ENCODE results near the gene NRG4. TPM values are rescaled to one million over a fixed set of nuclear protein-coding genes. Genes with fewer than 3 reads are reported as not detected.

The NRG4 gene
- 1 to 10 TPM in 1 of 9 donors, not detected in 8; 1.1 TPM for total RNA-seq
- polyA plus RNA-seq, result not detected
- long read RNA-seq, donor 1, result 0 reads
- long read RNA-seq, donor 2, result 0 reads
- long read RNA-seq, donor 3, result 0 reads

DNA sequence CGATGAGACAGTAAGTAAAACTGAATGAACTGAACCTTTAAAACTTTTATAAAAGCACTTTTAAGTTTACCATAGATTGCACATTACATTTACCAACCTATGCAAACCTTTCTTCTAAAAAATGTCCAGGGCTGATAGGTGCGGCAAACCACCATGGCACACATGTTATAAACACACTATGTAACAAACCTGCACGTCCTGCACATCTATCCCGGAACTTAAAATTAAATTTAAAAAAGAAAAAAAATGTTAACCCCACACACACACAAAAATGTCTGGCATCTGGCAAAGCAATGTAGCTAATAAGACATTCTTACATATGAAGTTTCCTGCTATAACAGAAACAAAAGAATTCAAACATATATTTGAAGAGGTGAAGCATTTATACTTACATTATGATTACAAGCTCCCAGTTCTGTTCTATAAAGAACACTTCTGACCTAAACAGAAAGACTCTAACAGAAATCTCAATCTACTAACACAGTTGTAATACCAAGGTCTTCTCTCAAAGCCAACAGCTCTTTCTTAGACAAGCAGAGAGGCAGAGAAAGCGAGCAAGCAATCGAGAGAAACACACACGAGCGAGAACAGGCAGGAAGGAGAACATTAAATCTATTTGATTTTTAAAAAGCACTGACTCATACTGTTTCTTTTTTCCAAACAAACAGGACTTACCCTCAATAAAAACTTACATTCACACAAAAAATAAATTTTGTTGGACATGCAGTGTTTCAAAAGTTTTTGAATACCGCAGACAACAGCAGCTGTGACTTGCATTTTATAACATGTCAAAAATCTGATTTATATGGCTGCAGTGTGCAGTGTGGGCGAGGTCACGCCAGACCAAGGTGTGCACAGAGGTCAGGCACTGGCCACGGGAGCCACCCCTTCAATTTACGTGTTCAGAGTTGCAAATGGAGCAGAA is at the start of gene NRG4:
NRG4 (minus strand) TSS at position 798 of the 925 bp plus-strand sequence. CDS start 1,194 bp downstream, outside the sequence.
- peak within 1 kb of the TSS in 1 of 12 donors; percentile 5 for H3K4me3 ChIP-seq
- H3K36me3 ChIP-seq, result no peaks in the 10 kb centered on the region
- no peak within 1 kb of the TSS for H3K27ac ChIP-seq
- ATAC-seq, result no peak
- intact Hi-C loops (cut with DNase I), result no loop called here
- peaks cover 0 to 24% (median 0%) of the 10 kb centered on the region in 9 donors for H3K27me3 ChIP-seq
- TF ChIP-seq POLR2A (IDR thresholded peaks at IDR 0.05), result no peak
- TF ChIP-seq, protein P1, sequence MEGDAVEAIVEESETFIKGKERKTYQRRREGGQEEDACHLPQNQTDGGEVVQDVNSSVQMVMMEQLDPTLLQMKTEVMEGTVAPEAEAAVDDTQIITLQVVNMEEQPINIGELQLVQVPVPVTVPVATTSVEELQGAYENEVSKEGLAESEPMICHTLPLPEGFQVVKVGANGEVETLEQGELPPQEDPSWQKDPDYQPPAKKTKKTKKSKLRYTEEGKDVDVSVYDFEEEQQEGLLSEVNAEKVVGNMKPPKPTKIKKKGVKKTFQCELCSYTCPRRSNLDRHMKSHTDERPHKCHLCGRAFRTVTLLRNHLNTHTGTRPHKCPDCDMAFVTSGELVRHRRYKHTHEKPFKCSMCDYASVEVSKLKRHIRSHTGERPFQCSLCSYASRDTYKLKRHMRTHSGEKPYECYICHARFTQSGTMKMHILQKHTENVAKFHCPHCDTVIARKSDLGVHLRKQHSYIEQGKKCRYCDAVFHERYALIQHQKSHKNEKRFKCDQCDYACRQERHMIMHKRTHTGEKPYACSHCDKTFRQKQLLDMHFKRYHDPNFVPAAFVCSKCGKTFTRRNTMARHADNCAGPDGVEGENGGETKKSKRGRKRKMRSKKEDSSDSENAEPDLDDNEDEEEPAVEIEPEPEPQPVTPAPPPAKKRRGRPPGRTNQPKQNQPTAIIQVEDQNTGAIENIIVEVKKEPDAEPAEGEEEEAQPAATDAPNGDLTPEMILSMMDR (IDR thresholded peaks at IDR 0.05), result no peak
- no peak for DNase-seq
- 48 to 53% (median 50%) methylated on average over 13 of the region's 13 CpGs for whole genome bisulfite sequencing, 4 donors
- H3K9me3 ChIP-seq, result peaks cover 0 to 16% (median 0%) of the 10 kb centered on the region in 12 donors
- no peaks in the 10 kb centered on the region for H3K4me1 ChIP-seq

DNA sequence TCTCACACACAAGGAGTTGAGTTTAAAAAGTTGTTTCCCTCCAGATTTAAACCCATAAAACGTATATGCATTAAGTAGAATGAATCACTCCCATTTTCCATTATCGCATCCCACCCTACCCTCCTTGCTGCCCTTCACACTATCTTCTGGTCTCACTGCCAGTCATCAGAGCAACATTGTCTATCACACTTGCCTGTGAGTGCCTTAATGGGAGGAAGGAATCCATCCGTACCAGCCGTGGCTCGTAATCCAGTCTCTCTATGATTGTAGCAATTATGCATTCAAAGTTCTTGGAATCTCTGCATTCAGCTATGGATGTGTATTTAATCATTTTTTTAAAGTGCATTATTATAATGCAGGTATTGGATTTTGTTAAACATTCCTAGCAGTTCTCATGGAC is 49.5 kb upstream of the NRG4 start:
- Histone ChIP-seq H3K36me3 (no peaks in the 10 kb centered on the region), H3K9me3 (no peaks in the 10 kb centered on the region), H3K27ac (no peak overlapping the region), H3K4me3 (no peak overlapping the region), H3K27me3 (peaks cover 0 to 65% (median 17%) of the 10 kb centered on the region in 9 donors), H3K4me1 (peaks cover 0 to 32% (median 8%) of the 10 kb centered on the region in 12 donors)
- DNase-seq, result no peak
- ATAC-seq, result no peak
- intact Hi-C loops (cut with DNase I), result no loop called here
- 69 to 79% (median 72%) methylated on average over 5 of the region's 5 CpGs for WGBS, 4 donors
- TF ChIP-seq POLR2A (IDR thresholded peaks at IDR 0.05), result no peak
- TF ChIP-seq, protein P1 (IDR thresholded peaks at IDR 0.05), result no peak

GRCh38 chr15:76060118-76060989 is 48.1 kb upstream of the NRG4 start:
- Histone ChIP-seq H3K4me3 (peak overlapping the region in 11 of 12 donors; percentile 38 to 69 (median 58)), H3K4me1 (peaks cover 0 to 26% (median 8%) of the 10 kb centered on the region in 12 donors), H3K36me3 (no peaks in the 10 kb centered on the region), H3K9me3 (no peaks in the 10 kb centered on the region), H3K27ac (no peak overlapping the region), H3K27me3 (peaks cover 0 to 61% (median 17%) of the 10 kb centered on the region in 9 donors)
- DNase-seq (no peak), ATAC-seq (no peak)
- 16 to 21% (median 18%) methylated on average over 13 to 20 of the region's 20 CpGs for WGBS, 4 donors
- no peak for TF ChIP-seq POLR2A (IDR thresholded peaks at IDR 0.05)
- TF ChIP-seq, protein P1 (IDR thresholded peaks at IDR 0.05), result no peak
- intact Hi-C loops (cut with DNase I), result no loop called here
